Adipocyte (in vitro differentiated cells): Measurements from ENCODE around the gene CYP11A1.

Experiments
- DNase-seq: peaks from one replicate; pipeline ENCODE4 v3.0.0-alpha.2; 2015; ENCODE audit warnings: low read depth
- H3K27me3 ChIP-seq: replicated peaks from 2 replicates; pipeline ENCODE4 v1.7.0; 2013; ENCODE audit warnings: mild to moderate bottlenecking, low read length, moderate library complexity; ENCODE audit not compliant: control insufficient read depth, insufficient read depth
- H3K36me3 ChIP-seq: 2 replicates; pipeline ENCODE4 v1.7.0; 2013; ENCODE audit warnings: low read length, mild to moderate bottlenecking, moderate library complexity; ENCODE audit not compliant: control insufficient read depth, insufficient read depth, severe bottlenecking
- H3K4me1 ChIP-seq: 2 replicates; pipeline ENCODE4 v1.7.0; 2013; ENCODE audit warnings: mild to moderate bottlenecking, low read length, moderate library complexity; ENCODE audit not compliant: control insufficient read depth, insufficient read depth
- H3K4me3 ChIP-seq: 2 replicates; pipeline ENCODE4 v1.7.0; 2013; ENCODE audit warnings: mild to moderate bottlenecking, low read length, moderate library complexity
- H3K9ac ChIP-seq: 2 replicates; pipeline ENCODE4 v1.7.0; 2013; ENCODE audit warnings: mild to moderate bottlenecking, low read length, moderate library complexity
- H3K9me3 ChIP-seq: 2 replicates; pipeline ENCODE4 v1.7.0; 2013; ENCODE audit warnings: mild to moderate bottlenecking, low read length, moderate library complexity; ENCODE audit not compliant: control insufficient read depth

Gene CYP11A1

GRCh38 chr15:74377831-74378766 is 10.7 kb upstream of the CYP11A1 start:
- H3K9me3 ChIP-seq = no peaks in the 10 kb centered on the region
- no peak overlapping the region for H3K4me3 ChIP-seq
- H3K9ac ChIP-seq = no peak overlapping the region
- peaks cover 18% of the 10 kb centered on the region for H3K4me1 ChIP-seq
- H3K27me3 ChIP-seq = no peaks in the 10 kb centered on the region
- DNase-seq = no peak
- no peaks in the 10 kb centered on the region for H3K36me3 ChIP-seq

DNA sequence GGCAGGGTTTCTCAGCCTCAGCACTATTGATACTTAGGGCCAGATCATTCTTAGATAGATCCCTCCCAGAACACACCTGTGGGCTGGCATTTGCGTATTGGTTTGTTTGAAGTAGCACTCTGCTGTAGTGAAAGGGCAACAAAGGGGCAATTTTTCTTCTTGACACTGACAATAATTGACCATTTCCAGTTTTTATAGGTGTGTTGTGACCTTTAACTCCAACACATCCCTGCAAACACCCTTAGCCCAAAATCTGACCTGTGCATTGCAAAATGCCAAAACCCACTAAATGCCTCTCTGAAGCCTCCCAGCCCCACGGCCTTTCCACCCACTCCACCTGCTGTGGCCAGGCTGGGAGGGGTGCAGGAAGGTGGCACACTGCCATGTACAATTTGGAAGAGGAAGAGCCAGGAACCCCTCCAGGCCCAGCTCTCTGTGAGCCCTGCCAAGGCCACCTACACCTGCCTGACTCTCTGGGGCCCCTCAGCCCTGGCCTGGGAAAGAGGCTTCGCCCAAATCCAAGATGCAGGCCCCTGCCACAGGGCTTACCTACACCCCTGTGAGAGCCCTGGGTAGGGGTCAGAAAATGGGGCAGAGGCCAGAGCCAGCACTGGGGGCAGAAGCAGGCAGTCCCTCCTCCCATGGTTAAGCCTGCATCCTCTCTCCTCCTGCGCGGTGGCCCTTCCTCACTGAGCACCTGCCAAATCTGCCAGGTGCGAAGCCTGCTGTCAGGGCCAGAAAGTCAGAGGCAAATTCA is 9.6 kb upstream of the CYP11A1 start:
- no peak for DNase-seq
- H3K9me3 ChIP-seq = no peaks in the 10 kb centered on the region

GRCh38 chr15:74376226-74376625 is 8.8 kb upstream of the CYP11A1 start:
- no peak for DNase-seq
- H3K9me3 ChIP-seq = no peaks in the 10 kb centered on the region
- no peaks in the 10 kb centered on the region for H3K27me3 ChIP-seq
- peaks cover 9% of the 10 kb centered on the region for H3K4me1 ChIP-seq
- no peak overlapping the region for H3K9ac ChIP-seq
- no peaks in the 10 kb centered on the region for H3K36me3 ChIP-seq
- no peak overlapping the region for H3K4me3 ChIP-seq

More for the DNA sequence above, 9.6 kb upstream of the CYP11A1 start:
- no peak overlapping the region for H3K4me3 ChIP-seq
- H3K4me1 ChIP-seq = peaks cover 15% of the 10 kb centered on the region
- H3K27me3 ChIP-seq = no peaks in the 10 kb centered on the region
- no peak overlapping the region for H3K9ac ChIP-seq
- H3K36me3 ChIP-seq = no peaks in the 10 kb centered on the region

GRCh38 chr15:74375303-74375693 is 7.9 kb upstream of the CYP11A1 start:
- H3K4me3 ChIP-seq = no peak overlapping the region
- no peaks in the 10 kb centered on the region for H3K9me3 ChIP-seq
- peak; percentile 93 for DNase-seq
- no peaks in the 10 kb centered on the region for H3K36me3 ChIP-seq
- no peak overlapping the region for H3K9ac ChIP-seq
- H3K27me3 ChIP-seq = no peaks in the 10 kb centered on the region
- peaks cover 9% of the 10 kb centered on the region for H3K4me1 ChIP-seq

DNA sequence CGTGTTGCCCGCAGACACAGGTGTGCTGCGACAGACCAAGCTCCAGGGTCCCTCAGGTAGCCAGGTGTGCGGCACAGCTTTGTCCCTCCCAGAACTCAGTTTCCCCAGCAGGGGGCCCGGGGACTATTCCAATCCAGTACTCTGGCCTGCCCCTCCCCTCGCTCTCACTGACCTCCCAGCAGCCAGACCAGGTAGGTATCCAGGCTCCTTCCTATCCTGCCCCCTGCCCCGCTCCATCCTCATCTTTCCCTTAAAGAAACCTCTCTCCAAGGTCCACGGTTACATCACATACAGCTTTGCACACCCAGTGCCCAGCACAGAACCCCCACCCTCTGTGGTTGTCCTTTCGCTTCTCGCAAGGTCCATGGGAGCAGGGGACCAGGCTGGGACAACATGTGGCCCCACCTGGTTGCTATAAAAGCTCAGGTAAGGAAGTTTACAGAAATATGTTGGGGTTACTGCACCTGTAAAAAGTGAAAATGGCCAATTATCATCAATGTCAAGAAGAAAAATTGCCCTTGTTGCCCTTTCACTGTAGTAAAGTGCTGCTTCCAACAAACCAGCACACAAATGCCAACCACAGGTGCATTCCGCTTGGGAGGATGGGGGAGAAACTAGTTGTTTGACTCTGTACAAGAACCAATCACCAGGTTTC is 7.3 kb upstream of the CYP11A1 start:
- H3K27me3 ChIP-seq = no peaks in the 10 kb centered on the region
- H3K4me1 ChIP-seq = peaks cover 9% of the 10 kb centered on the region
- peak overlapping the region; percentile 89 for H3K4me3 ChIP-seq
- DNase-seq = no peak
- no peak overlapping the region for H3K9ac ChIP-seq
- no peaks in the 10 kb centered on the region for H3K36me3 ChIP-seq
- H3K9me3 ChIP-seq = no peaks in the 10 kb centered on the region

GRCh38 chr15:74373731-74374647 is 6.5 kb upstream of the CYP11A1 start:
- Histone ChIP-seq H3K27me3 (no peaks in the 10 kb centered on the region), H3K4me1 (peaks cover 15% of the 10 kb centered on the region)
- DNase-seq = peak; percentile 97

GRCh38 chr15:74373056-74373650 is 5.7 kb upstream of the CYP11A1 start:
- no peak overlapping the region for H3K4me3 ChIP-seq
- H3K4me1 ChIP-seq = peaks cover 18% of the 10 kb centered on the region
- no peak for DNase-seq
- no peaks in the 10 kb centered on the region for H3K27me3 ChIP-seq
- no peaks in the 10 kb centered on the region for H3K36me3 ChIP-seq
- no peaks in the 10 kb centered on the region for H3K9me3 ChIP-seq
- peak overlapping the region; percentile 75 for H3K9ac ChIP-seq

More at GRCh38 chr15:74373731-74374647, 6.5 kb upstream of the CYP11A1 start:
- Histone ChIP-seq H3K4me3 (peak overlapping the region; percentile 89), H3K36me3 (no peaks in the 10 kb centered on the region), H3K9me3 (no peaks in the 10 kb centered on the region), H3K9ac (peak overlapping the region; percentile 75)

- Histone ChIP-seq H3K9me3 (no peaks in the 10 kb centered on the region), H3K36me3 (no peaks in the 10 kb centered on the region), H3K27me3 (no peaks in the 10 kb centered on the region), H3K4me1 (peaks cover 31% of the 10 kb centered on the region), H3K4me3 (no peak overlapping the region), H3K9ac (no peak overlapping the region)
- no peak for DNase-seq
Measured at GRCh38 chr15:74370471-74370870, 3.0 kb upstream of the CYP11A1 start.

DNA sequence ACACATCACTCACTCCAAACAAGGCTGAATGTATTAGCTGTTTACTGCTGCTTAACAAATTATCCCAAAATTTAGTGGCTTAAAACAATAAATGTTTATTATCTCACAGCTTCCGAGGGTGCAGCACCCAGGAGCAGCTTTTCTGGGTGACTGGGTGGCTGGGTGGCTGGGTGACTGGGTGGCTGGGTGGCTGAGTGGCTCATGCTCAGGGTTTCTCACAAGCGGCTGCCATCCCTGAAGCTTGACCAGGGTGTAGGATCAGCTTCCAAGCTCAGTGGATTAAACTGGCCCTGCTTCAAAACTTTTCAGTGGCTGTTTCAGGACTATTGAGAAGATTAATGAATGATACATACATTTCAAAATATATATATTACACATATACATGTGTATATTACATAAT is 2.3 kb upstream of the CYP11A1 start:
- Histone ChIP-seq H3K9me3 (no peaks in the 10 kb centered on the region), H3K4me3 (no peak overlapping the region), H3K4me1 (peaks cover 37% of the 10 kb centered on the region), H3K36me3 (no peaks in the 10 kb centered on the region), H3K9ac (no peak overlapping the region), H3K27me3 (no peaks in the 10 kb centered on the region)
- no peak for DNase-seq

DNA sequence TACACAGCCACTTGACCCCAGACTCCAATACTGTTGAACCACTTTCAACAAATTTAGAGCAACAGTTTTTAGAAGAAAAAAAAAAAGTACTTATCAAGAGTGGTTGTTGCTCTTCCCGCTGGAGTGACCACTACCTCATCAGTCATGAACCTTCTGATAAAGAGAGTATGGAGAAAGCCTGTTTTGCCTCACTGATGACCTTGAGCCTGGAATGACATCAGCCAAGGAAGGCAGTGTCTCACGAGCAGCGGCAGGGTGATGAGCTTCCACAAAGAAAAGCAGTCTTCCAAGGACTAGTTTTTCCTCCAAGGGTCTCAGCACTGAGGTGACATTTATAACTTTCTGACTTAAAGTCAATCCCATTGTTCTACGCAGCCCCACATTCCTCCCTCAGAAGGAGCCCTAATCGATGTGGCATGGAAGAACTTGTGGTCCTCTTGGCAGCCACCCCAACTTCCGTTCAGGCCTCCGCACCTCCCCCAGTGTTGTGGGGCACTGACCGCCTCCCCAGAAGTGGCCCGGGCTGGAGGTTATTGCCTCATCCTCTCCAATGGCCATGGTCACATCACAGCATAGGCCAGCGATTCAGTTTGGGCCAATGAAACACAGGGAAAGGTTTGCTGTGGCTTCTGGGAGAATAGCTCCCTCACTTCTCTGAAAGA is 1.8 kb upstream of the CYP11A1 start:
- no peaks in the 10 kb centered on the region for H3K27me3 ChIP-seq
- H3K4me3 ChIP-seq = no peak overlapping the region
- no peak overlapping the region for H3K9ac ChIP-seq
- H3K36me3 ChIP-seq = no peaks in the 10 kb centered on the region
- no peaks in the 10 kb centered on the region for H3K9me3 ChIP-seq
- H3K4me1 ChIP-seq = peaks cover 32% of the 10 kb centered on the region
- no peak for DNase-seq
